GM18873 (cell line): Measurements from ENCODE around the gene KCNIP2.

Experiments used
- ATAC-seq: cut with Tn5 transposase; IDR thresholded peaks from one replicate; pipeline ENCODE4 v1.9.1; 2021; ENCODE audit warnings: mild to moderate bottlenecking, moderate library complexity, moderate number of reproducible peaks; ENCODE audit not compliant: unreplicated experiment, low FRiP score

Gene KCNIP2

DNA sequence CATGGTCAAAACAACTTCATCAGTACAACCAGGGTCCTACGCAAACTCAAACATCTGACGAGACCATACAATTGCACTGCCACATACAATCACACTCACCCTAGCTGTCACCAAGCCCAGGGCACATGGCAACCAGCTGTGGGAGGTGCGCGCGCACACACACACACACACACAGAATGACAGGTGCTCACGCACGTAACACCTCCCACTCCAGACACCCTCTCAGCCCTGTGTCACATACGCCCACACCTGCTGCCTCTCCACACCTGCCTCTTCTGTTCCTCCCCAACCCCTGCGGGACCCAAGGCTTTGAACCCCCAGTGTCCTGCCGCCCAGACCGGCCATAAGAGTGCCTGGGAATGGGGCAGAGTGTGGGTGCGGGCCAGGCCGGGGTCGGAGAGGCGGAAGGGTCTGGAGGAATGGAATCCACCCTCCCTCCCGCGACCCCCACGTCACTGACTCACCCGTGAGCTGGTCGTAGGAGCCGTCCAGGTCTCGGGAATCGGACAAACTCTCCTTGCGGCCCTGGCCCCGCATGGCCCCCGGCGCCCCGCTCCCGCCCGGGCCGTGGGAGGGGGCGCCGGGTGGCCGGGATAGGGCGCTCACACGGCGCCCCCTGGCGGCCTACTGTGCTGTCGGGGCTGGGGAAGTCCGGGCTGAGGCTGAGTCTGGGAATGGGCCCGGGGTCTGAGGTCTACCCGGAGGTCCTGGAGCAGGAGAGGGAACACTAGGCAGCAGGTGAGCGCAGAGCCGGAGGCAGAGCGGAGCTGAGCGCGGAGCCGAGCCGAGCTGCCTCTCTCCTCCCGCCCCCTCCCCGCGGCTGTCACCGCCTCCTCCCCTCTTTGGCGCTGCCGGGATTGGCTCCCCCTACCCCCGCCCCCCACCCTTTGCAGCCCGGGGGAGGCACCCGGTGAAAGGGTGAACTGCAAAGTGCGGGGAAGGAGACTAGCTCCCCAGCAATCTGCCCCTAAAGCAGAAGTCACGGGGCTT, at the start of gene KCNIP2:
Gene KCNIP2 (minus strand): TSS at position 769 of the 990 bp plus-strand sequence. CDS start 232 bp downstream, at position 537.
- no peak for ATAC-seq

DNA sequence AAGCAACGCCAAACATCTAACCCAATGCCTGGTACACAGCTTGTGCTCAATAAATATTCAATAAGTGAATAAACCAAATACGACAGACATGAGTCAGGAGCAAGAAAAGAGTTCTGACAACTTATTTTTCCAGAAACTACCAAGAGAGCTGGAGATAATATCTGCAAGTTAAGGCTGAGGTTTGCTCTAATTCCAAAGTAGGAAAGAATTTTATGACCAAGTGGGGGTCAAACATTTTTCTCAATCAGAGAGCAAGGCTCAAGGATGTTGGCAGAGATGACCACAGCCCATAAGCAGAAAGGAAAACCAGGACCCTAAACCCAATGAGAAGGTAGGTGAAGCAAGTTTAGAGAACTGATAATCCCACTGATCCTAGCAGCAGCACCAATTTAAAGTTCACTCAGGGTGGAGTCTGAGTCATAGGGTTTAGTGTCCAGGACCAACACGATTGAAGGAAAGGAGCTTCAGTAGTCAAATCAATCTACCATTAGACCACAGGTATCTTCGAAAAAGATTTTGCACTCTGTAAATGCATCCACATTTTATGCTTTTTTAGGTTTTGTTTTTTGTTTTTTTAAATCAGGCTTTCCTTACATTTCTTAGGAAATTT, 49.3 kb upstream of the KCNIP2 start:
- no peak for ATAC-seq

DNA sequence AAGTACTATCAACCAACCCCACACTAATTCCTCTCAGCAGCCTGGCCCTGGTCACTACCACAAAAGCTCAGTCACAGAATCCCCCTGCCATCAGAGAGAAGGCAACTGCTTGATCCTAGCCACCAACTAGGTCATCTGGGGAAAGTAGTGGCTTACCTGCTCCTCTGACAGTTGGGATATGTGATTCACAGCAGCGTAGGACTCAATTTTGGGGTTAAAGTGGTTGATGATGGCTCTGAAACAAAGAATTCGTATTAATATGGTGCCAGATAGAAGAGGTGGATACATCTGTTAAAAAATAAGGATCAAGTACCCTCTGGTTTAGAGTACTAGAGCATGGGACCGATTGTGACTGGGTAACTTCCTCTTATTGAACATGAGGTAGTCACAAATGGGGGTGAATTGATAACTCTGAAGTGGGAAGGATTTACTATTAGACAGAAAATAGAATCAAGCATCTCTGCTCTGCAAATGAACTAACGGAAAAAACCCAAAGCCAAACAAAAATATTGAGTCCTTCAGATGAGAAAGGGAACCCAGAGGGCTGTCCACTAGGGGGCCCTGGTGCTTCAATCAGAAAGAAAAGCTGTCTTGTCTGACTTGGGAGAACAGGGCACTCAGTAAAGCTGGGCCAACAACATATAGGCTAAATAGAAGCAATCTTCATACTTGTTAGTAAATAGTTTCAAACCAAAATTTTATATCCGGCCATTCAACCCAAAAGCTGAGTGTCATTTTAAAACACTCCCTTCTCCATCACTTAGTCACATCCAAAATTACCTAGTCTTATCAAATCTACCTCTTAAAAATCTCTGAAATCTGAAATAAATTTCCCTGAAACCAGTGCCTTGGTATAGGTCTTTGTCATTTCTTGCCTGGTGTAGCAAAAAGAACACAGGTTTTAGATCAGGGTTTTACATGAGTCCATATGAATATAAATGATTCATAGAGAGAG, 45.9 kb upstream of the KCNIP2 start:
- ATAC-seq, result no peak

DNA sequence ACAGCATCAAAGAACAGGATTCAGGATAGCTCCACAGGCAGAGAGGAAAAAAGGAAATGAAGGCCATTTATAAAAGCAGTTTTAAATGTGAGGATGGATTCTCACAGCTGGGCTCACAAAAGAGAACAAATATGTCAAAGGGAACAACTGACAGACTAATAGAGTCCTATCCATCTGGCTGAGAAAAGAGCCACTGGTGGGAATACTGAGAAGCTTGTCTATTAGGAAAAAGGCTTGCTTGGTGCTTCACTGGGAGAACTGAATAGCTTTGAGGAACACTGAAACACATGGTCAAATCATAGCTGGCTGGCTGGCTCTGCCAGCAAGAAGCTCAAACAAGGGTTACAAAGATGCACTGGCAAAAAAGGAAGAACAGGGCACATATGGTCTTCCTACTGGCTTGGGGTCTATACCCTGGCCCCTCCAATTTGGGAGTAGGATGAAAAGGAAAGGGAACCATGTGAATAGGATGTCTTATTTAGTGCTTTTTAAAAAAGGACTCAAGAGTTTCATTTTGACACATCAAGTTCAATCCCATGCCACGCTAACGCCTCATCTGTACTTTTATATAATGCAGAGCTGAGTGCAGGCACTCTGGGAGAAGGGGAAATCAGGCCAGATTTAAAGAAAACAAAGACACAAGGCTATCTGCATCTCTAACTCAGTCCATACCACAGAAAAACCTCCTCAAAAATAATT, 44.8 kb upstream of the KCNIP2 start:
- no peak for ATAC-seq

DNA sequence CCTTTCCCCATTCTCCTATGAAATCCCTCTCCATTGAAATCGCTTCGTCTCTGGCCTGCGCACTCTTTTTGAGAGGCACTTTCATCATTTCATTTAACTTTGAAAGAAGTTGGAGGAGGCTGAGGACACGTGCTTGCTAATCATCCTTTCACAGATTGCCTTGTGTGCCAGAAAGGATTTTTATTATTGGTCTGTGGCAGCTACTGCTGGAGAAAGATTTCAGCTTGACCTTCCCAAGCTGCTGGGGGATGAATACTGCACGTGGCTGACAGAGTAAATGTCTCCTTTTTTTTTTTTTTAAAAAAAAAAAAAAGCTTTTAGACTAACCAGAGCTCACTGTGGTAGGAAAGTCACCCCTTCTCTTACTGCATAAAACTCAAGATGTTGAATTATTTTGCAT, 44.2 kb upstream of the KCNIP2 start:
- ATAC-seq, result no peak

DNA sequence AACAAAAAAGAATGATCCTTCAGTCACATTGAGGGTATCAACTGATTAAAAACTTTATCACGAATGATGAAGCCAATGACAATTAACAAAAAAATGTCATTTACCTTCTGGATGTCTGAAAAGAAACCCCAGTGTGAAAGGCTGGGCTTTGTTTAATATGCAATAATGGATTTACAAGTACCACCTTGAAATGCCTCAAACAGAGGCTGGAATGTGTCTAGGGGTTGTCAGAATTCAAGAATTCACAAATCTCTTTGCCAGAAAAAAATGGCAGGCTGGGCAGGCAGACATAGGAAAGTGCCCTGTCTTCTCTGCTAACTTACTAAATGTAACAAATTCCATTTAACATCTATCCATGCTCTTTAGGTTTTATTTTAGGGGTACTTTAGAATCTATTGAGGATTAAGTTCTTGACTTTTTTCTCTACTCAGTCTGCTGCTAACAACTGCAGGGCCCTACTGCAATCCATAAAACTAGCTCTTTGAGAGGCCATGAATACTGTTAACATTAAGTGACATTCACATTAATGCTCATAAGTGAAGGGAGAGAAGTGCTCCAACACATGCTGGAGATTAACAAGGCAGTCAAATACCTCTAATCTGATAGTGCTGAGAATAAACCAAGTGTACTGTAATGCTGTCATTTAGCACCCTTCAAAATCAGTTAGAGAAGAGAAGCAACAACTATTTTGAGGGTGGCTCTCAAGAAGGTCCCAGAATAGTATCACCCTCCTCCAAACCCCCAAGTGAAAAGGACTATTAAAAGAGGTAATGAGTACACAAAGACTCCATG, 43.1 kb upstream of the KCNIP2 start:
- no peak for ATAC-seq

DNA sequence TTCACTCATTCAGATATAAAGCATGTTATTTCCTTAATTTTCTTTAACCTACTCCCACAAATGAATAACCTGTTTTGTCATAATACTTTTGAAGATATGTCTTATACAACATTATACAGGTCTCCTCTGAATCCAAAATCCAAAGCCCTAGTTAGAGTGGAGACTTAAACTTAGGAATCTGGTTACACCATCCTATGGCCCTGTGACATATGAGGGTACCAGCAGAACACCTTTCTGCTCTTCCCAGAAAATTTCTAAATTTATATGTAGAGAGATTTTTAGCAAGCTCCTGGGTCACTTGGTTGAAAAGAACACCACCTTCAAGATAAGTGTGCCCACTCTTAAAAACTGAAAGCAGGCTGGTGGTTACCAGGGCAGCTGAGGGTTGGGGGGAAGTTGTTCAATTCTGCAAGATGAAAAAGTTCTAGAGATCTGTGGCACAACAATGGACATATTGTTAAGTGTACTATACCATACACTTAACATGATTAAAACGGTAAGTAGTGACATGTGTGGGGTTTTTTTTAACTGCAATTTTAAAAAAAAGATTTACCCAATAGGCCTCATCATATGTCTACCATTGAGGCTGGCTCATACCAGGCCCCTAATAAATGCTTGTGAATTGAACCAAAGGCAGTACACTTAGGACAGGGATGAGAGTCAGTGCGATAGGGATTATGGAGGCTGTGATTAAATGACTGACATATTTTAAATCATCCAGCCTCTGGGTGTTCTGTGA, 37.6 kb upstream of the KCNIP2 start:
- ATAC-seq, result no peak

DNA sequence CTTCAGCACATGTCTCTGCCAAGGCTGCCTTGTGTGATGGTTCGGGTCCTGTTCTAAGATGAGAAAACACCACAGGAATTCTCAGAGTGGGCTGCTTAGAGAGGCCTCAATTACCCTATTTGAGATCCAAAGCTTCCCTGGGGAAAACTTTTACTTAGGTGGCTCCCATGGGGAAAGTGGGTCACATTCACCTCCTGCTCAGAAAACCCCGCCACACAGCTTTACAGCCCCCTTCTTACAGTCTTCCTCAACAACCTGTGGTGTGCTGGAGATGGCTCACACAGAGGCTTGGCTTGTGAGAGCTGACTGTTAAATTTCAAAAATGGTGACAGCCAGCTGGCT, 36.6 kb upstream of the KCNIP2 start:
- ATAC-seq, result no peak

DNA sequence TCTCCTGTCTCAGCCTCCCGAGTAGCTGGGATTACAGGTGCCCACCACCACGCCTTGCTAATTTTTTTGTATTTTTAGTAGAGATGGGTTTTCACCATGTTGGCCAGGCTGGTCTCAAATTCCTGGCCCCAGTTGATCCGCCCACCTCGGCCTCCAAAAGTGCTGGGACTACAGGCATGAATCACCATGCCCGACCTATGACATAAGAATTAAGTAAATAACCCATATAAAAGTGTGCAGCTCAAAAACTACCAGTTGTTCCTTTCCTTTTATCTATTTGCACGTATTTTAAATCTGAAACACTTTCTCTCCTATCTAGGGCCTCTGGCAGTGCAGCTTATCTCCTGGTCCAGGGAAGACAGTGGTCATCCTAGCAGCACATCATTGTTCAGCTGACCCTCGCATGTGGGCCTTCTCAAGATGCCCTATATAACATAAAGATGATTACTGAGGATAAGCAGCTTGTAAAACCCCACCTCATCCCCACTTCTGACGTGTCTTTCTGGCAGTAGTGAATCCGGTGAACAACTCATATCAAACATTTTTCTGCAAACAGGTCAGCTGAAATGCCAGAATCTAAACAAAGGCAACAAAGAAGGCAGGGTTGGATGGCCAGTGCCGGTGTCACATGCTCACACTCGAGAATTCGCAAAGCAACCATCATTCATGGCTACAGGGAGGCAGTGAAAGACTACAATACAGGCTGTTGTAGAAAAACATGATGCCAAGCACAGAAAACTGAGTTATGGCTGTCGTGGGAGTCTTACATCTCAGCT, 36.0 kb upstream of the KCNIP2 start:
- no peak for ATAC-seq

DNA sequence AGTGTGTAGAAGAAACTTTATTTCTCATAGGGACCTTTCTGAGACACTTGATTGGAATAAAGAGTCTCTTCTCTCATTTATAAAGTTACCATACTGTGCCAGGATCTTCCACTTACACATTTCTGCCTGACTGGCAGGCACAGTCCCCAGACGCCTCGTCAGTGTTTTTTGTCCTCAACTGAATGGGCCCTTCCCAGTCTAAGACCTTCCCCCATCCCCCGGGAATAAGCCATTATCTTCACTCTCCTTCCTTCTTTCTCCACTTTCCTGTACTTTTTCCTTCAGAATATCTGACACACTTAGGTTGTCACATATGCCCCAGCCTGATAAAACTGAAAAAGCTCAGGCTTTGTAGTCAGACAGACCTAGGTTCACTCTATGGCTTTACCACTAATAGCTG, 35.3 kb upstream of the KCNIP2 start:
- no peak for ATAC-seq

DNA sequence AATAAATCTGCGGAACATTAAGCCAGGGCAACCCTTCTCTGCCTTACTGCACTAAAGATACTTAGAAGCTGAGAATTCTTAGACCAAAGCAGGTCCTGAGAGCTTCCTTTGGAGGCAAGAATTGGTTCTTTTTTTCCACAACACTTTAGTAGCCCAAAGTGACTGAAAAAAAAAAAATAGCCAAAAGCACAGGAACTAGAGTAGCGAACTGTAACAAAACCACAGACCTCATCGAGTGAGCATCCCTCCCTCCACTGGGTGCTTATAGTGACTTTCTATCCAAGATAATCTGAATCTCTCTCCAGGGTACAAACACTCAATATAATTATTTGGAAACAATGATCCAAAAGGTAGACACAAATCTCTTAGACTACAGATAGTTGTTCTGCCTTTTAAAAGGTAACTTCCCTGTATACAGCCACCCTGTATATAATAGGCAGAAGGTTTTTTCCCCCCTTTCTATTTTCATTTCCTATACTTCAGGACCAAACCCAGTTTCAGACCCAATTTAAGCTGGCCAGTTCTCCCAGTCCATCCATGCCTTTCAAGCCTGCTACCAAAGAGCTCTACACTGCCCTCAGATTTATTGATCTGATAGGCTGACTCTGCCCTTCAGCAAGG, 31.6 kb upstream of the KCNIP2 start:
- no peak for ATAC-seq

DNA sequence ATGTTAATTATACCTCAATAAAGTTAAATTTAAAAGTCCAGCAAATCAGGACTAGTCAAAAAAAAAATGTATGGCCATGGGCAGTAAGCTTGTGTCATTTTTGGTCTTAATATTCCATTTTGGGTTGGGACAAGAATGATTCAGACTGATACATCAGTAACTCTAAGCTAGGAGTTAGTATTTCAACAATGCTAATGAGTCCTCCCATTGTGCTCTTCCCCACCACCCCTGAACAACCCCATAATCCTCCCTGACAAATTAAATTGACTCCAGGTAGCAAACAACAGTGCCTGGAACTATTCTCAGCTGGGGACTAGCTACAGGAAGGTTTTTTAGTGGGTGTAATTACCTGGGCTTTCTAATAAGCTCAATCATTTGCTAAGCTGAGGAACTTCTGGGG, 30.7 kb upstream of the KCNIP2 start:
- no peak for ATAC-seq

DNA sequence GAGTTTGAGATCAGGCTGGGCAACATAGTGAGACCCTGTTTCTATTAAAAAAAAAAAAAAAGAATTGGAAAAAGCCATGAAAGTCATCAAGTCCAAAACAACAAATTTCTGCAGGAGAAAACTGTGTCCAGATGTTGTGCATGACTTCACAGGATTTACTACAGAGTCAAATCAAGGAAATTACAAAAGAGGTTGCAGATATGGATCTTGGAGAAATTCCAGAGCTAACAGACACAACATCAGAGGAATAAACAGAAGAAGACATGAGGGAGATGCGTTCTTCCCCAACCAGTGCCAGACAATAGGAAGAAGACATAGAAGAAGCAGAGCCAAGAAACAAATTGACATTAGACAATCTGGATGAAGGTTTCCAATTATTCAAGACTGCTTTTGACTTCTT, 24.3 kb upstream of the KCNIP2 start:
- no peak for ATAC-seq

DNA sequence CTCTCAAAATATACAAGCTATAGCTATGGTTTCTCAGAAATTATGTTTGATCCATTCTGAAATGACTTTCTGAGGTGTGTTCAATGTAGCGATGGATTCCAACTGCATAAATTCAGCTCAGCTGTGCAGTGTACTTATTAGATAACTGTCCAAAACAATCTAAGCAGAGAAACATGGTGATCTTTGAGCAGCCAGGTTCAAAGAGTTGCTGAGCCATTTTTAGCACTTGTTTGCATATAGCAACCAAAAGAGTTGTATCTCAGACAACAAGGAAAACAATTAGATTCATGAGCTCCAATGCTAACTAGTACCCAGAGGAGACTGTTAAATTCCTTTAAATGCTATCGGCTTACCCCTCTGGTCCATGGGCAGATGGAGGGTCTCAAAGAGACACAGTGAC, 15.9 kb upstream of the KCNIP2 start:
- no peak for ATAC-seq

DNA sequence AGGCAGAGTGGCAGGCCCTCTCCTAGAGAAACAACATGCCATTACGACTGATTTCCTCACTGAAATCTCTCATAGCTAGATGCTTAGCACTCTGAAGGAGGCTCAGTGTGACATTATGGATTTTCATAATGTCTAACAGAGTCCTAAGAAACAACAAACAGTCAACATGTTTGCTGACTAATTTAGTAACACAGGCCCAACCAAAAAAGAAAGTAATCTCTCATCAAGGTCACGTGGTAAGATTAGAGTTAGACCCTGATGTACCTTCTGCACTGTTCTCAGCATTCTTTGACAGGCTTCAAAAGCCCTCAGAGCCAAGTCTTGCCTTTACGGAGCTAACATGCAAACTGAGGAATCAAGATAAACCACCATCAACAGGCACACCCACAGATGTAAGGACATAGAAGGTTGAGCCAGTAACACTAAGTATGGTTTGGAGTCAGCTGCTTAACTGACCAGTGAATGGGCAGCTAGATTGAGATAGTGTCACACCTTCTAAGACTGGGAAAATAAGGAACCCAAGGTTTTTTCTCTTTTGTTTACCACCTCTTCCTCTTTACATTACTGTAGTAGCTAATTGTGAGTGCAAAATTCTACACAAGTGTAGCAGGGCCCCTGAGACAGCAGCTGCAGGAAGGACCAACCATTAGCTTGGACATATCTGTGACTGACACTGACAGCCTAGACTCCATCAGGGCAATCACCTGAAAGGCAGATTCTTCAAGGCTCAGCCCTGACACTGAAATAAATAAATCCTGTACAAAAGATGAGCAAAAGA, 15.3 kb upstream of the KCNIP2 start:
- ATAC-seq, result no peak

DNA sequence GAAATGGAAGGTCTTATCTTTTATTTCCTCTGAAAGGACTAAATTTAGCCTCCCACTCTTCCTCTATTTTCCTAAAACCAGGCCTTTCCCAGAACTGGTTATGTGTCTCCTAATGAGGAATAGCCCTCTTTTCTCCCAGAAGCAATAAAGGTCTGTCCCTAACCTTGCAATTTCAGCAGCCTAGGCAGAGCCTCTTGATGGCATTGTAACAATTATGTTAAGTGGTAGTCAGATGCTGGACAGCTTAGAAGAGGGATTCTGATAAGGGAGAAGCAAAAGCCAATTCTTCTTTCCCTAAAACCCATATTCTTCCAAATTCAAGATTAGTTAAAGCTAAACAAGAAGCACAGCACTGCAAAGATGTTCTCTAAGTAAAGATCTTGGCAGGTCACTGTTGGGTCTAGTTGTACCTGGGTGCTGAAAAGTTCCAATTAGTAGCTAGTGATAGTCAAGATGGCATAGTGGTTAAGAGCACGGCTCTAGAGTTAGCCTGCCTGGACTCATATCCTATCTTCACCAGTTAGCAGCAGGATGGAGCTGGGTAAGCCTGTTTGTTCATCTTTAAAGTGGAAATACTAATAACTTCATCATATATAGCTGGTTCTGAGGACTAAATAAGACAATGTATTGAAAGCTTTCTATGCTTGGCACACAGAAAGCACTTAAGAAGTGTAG, 14.3 kb upstream of the KCNIP2 start:
- ATAC-seq, result no peak
